ENCODE measurements around the gene IGLON5. TPM values are rescaled to one million over a fixed set of nuclear protein-coding genes. Genes with fewer than 3 reads are reported as not detected.

IGLON5 gene
- total and polyA plus RNA-seq, 4 donors = 12.1 to 160 (median 84.5) TPM

DNA sequence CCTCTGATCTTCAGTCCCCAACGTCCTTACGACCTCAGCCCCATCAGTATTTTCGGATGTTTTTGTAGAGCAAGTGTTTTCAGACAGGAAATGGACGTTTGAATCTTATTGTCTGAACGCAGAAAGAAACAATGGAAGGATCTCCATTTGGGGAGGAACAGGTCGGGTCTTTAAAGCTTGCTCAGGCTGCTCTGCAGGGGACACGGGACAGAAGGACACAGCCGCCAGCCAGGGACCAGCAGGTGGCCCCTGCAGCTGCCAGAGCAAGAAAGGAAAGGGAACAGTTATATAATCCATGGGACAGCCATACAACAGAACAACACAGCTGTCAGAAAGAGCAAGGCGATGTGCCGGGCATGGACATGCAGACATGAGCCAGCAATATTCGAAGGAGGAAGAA is 18.5 kb upstream of the IGLON5 start:
- no peak overlapping the region for H3K27ac ChIP-seq (ENCODE audit: low read depth, low read length)
- peak in 1 of 6 donors; percentile 24 for DNase-seq (ENCODE audit: low read depth in 4 of 6, low spot score in 6 of 6)
- H3K4me3 ChIP-seq (ENCODE audit: low read depth, low read length) = no peak overlapping the region
- 25% methylated on average over 8 of the region's 11 CpGs for WGBS (ENCODE audit: insufficient coverage)
- peaks cover 2% of the 10 kb centered on the region for H3K27me3 ChIP-seq (ENCODE audit: control insufficient read depth, insufficient read depth, low read length)
- no peaks in the 10 kb centered on the region for H3K36me3 ChIP-seq (ENCODE audit: control insufficient read depth, insufficient read depth, low read length)
- no peaks in the 10 kb centered on the region for H3K9me3 ChIP-seq (ENCODE audit: control insufficient read depth, insufficient read depth, low read length)
- H3K4me1 ChIP-seq (ENCODE audit: control insufficient read depth, insufficient read depth, low read length) = peaks cover 17% of the 10 kb centered on the region

DNA sequence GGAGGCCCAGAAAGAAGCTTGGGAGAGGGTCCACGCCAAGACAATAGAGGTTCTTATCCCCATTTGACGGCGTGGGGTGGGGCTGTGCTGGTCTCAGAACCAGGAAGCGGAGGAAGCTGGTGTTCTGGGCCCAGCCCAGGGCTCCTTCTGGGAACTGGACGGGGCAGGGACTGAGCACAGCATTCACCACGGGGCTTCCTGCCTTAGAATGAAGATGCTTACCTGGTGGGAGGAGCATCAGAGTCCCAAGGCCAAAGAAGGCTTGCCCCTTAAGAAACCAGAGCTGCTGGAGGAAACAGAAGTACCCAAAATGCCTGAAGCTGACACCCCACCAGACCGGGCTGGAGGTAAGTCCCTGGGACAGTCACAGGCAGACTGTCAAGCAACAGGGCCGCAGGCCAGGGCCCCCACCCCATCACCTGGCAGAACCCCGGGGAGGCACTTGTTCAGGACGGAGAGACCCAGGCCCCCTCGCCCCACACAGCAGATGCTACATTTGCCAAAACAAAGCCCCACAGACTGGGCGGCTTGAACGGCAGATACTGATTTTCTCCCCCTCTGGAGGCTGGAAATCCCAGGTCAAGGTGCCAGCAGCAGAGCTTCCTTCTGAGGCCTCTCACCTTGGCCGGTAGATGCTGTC is 17.8 kb upstream of the IGLON5 start:
- Histone ChIP-seq H3K27ac (ENCODE audit: low read depth, low read length) (no peak overlapping the region), H3K27me3 (ENCODE audit: control insufficient read depth, insufficient read depth, low read length) (peaks cover 2% of the 10 kb centered on the region), H3K4me1 (ENCODE audit: control insufficient read depth, insufficient read depth, low read length) (peaks cover 17% of the 10 kb centered on the region), H3K36me3 (ENCODE audit: control insufficient read depth, insufficient read depth, low read length) (no peaks in the 10 kb centered on the region), H3K4me3 (ENCODE audit: low read depth, low read length) (no peak overlapping the region), H3K9me3 (ENCODE audit: control insufficient read depth, insufficient read depth, low read length) (no peaks in the 10 kb centered on the region)
- 76% methylated on average over 13 of the region's 14 CpGs for WGBS (ENCODE audit: insufficient coverage)
- no peak for DNase-seq (ENCODE audit: low read depth in 4 of 6, low spot score in 6 of 6)

DNA sequence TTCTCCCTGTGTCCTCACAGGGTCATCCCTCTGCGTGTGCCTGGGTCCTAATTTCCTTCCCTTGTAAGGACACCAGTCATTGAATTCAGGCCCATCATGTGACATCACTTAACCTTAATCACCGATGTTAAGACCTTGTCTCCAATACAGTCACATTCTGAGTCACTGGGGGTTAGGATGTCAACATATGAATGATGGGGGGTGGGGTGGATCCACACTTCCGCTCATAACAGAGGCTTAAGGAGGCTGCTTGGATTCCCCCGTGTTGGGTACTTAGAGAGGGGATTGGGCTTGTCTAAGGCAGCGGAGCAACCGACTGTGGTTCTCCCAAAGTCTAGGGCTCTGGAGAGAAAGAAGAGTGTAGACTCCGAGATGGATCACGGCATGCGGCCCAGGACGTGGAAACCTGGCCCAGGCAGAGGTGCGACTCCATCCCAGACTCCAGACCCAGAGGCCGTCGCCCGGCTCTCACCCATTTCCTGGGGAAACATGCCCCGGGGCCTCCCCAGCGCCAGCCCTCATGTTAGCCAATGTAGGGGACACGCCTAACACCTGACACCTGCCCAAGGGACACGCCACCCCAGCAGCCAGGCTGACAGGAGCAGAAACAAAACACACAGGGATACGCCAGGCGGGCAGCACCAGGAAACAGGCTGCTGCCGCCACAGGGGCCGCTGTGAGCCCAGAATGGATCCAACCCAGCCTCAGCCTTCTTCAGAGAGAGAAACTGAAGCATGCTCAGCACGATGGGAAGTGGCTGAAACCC is 17.1 kb upstream of the IGLON5 start:
- H3K9me3 ChIP-seq (ENCODE audit: control insufficient read depth, insufficient read depth, low read length) = no peaks in the 10 kb centered on the region
- no peak overlapping the region for H3K4me3 ChIP-seq (ENCODE audit: low read depth, low read length)
- no peak for DNase-seq (ENCODE audit: low read depth in 4 of 6, low spot score in 6 of 6)
- H3K36me3 ChIP-seq (ENCODE audit: control insufficient read depth, insufficient read depth, low read length) = no peaks in the 10 kb centered on the region
- peaks cover 17% of the 10 kb centered on the region for H3K4me1 ChIP-seq (ENCODE audit: control insufficient read depth, insufficient read depth, low read length)
- 73% methylated on average over 20 of the region's 23 CpGs for WGBS (ENCODE audit: insufficient coverage)
- peaks cover 2% of the 10 kb centered on the region for H3K27me3 ChIP-seq (ENCODE audit: control insufficient read depth, insufficient read depth, low read length)
- no peak overlapping the region for H3K27ac ChIP-seq (ENCODE audit: low read depth, low read length)

DNA sequence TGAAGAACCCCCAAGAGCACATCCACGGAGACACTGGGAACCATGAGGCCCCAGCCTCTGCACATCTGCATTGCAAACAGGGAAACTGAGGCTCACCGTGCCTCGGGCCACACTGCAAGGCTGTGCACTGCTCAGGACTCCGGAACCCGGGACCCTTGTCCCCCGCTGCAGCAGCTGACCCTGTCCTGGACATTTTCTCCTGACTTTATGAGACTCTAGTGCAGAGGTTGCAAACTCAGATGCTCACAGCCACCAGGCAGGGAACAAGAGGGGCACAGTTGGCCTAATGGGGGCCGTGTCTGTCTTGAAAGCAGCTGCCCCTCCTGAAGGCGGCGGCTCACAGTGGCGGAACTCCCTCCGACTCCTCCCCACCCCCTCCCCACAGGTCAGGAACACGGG is 16.5 kb upstream of the IGLON5 start:
- no peak for DNase-seq (ENCODE audit: low read depth in 4 of 6, low spot score in 6 of 6)
- Histone ChIP-seq H3K27ac (ENCODE audit: low read depth, low read length) (no peak overlapping the region), H3K4me3 (ENCODE audit: low read depth, low read length) (no peak overlapping the region), H3K9me3 (ENCODE audit: control insufficient read depth, insufficient read depth, low read length) (no peaks in the 10 kb centered on the region), H3K27me3 (ENCODE audit: control insufficient read depth, insufficient read depth, low read length) (peaks cover 2% of the 10 kb centered on the region), H3K36me3 (ENCODE audit: control insufficient read depth, insufficient read depth, low read length) (no peaks in the 10 kb centered on the region), H3K4me1 (ENCODE audit: control insufficient read depth, insufficient read depth, low read length) (peaks cover 17% of the 10 kb centered on the region)
- WGBS (ENCODE audit: insufficient coverage) = 71% methylated on average over 6 of the region's 12 CpGs

DNA sequence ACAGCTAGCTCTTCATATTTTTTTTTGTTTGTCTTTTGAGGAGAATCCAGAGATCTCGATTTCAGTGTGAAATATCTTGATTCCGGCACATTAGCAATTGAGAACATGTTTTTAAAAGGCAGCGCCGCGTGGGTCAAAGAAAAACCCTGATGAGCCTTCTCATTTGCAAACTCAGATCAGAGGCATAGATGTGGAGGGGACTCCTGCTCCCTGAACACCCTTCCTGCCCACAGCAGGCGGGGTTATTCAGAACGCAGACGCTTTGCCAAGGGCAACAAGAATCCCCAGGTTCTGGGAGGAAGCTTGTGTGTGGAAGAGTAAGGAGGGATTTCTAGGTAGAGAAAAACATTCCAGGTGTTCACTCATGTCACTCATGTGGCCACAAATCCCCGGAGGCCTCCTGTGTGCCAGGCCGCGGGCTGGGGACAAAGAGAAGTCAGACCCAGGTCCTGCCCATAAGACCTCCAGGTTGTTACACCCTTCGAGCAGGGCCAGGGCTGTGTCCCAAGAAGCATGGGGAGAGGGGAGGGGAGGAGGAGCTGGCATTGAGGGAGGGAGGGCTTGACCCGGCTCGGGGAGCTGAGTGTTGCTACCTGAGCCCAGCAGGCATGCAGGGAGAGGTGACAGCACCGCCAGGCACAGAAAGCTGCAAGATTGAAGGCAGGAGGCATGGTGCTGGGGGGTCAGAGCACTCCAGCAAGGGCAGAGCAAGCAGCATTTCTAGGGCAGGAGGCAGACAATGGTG is 15.9 kb upstream of the IGLON5 start:
- Histone ChIP-seq H3K9me3 (ENCODE audit: control insufficient read depth, insufficient read depth, low read length) (no peaks in the 10 kb centered on the region), H3K4me3 (ENCODE audit: low read depth, low read length) (no peak overlapping the region), H3K27me3 (ENCODE audit: control insufficient read depth, insufficient read depth, low read length) (peaks cover 2% of the 10 kb centered on the region), H3K4me1 (ENCODE audit: control insufficient read depth, insufficient read depth, low read length) (peaks cover 17% of the 10 kb centered on the region), H3K36me3 (ENCODE audit: control insufficient read depth, insufficient read depth, low read length) (no peaks in the 10 kb centered on the region), H3K27ac (ENCODE audit: low read depth, low read length) (no peak overlapping the region)
- DNase-seq (ENCODE audit: low read depth in 4 of 6, low spot score in 6 of 6) = peak in 1 of 6 donors; percentile 14
- WGBS (ENCODE audit: insufficient coverage) = 42% methylated on average over 14 of the region's 15 CpGs

DNA sequence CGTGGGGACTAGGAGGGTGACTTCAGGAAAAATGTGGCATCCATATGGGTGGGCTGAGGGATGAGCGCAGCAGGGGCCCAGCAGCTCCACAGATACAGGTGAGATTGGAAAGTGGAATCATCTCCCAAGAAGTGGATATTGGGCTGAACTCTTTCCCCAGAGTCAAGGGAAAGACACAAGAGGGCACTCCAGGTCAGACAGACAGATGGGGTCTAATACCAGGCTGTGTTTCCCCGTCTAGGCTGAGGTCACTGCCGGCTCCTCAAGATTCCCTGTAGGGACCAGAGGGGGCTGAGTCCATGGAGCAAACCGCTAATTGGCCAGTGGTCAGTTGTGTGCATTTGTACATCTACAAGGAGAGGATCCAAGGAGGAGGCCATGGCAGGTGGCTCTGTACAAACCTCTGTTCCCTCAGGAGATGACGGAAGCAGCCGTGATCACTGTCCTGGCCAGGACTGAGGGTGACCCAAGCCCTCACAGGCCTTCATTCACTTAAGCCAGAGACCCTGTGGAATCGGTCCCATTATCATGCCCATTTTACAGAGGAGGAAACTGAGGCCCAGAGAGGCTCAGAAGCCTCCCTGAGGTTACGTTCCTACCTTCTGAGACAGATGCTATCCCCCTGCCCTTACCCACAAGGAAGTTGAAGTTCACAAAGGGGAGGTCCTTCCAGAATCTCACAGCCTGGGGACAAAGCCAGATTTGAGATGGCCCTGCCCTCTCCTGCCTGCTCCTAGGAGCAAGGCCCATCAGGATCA is 14.9 kb upstream of the IGLON5 start:
- Histone ChIP-seq H3K27ac (ENCODE audit: low read depth, low read length) (no peak overlapping the region), H3K9me3 (ENCODE audit: control insufficient read depth, insufficient read depth, low read length) (no peaks in the 10 kb centered on the region), H3K27me3 (ENCODE audit: control insufficient read depth, insufficient read depth, low read length) (peaks cover 2% of the 10 kb centered on the region), H3K4me1 (ENCODE audit: control insufficient read depth, insufficient read depth, low read length) (peaks cover 17% of the 10 kb centered on the region), H3K4me3 (ENCODE audit: low read depth, low read length) (no peak overlapping the region), H3K36me3 (ENCODE audit: control insufficient read depth, insufficient read depth, low read length) (no peaks in the 10 kb centered on the region)
- peak in 2 of 6 donors; percentile 9 to 17 for DNase-seq (ENCODE audit: low read depth in 4 of 6, low spot score in 6 of 6)
- 55% methylated on average over 8 of the region's 9 CpGs for WGBS (ENCODE audit: insufficient coverage)

DNA sequence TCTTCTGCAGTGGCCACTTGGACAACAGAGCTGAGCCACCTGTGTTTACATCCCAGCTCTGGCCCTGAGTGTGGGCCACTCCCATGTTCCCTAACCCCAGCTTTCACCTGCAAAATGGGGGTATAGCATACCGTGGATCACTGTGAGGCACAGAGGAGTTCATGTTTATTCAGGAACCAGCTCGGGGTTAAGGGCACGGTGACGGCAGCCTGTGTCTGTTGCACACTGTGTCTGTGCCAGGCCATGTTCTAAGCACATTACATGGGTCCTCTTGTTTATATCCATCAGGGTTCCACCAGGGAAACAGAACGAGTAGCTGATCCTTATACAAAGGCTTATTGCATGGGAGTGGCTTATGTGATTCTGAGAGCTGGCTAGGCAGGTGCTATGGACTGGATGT is 14.0 kb upstream of the IGLON5 start:
- Histone ChIP-seq H3K4me3 (ENCODE audit: low read depth, low read length) (no peak overlapping the region), H3K27ac (ENCODE audit: low read depth, low read length) (no peak overlapping the region), H3K36me3 (ENCODE audit: control insufficient read depth, insufficient read depth, low read length) (no peaks in the 10 kb centered on the region), H3K27me3 (ENCODE audit: control insufficient read depth, insufficient read depth, low read length) (peaks cover 2% of the 10 kb centered on the region), H3K9me3 (ENCODE audit: control insufficient read depth, insufficient read depth, low read length) (no peaks in the 10 kb centered on the region), H3K4me1 (ENCODE audit: control insufficient read depth, insufficient read depth, low read length) (peaks cover 17% of the 10 kb centered on the region)
- no peak for DNase-seq (ENCODE audit: low read depth in 4 of 6, low spot score in 6 of 6)
- 64% methylated on average over 4 of the region's 5 CpGs for WGBS (ENCODE audit: insufficient coverage)

DNA sequence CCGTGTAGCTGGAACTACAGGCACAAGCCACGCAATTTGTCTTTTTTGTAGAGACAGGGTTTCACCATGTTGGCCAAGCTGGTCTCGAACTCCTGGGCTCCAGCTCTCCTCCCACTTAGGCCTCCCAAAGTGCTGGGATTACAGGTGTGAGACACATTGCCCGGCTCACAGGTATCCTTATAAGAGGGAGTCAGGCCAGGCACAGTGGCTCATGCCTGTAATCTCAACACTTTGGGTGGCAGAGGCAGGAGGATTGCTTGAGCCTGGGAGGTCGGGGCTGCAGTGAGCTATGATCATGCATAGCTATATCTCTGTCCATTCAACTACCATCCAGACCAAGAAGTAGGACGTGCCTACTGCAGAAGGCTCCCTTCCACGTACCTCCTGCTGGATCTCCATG is 10.2 kb upstream of the IGLON5 start:
- H3K36me3 ChIP-seq (ENCODE audit: control insufficient read depth, insufficient read depth, low read length) = no peaks in the 10 kb centered on the region
- H3K4me3 ChIP-seq (ENCODE audit: low read depth, low read length) = no peak overlapping the region
- H3K27me3 ChIP-seq (ENCODE audit: control insufficient read depth, insufficient read depth, low read length) = no peaks in the 10 kb centered on the region
- H3K4me1 ChIP-seq (ENCODE audit: control insufficient read depth, insufficient read depth, low read length) = no peaks in the 10 kb centered on the region
- no peak for DNase-seq (ENCODE audit: low read depth in 4 of 6, low spot score in 6 of 6)
- no peak overlapping the region for H3K27ac ChIP-seq (ENCODE audit: low read depth, low read length)
- 83% methylated on average over 7 of the region's 7 CpGs for WGBS (ENCODE audit: insufficient coverage)
- H3K9me3 ChIP-seq (ENCODE audit: control insufficient read depth, insufficient read depth, low read length) = no peaks in the 10 kb centered on the region

DNA sequence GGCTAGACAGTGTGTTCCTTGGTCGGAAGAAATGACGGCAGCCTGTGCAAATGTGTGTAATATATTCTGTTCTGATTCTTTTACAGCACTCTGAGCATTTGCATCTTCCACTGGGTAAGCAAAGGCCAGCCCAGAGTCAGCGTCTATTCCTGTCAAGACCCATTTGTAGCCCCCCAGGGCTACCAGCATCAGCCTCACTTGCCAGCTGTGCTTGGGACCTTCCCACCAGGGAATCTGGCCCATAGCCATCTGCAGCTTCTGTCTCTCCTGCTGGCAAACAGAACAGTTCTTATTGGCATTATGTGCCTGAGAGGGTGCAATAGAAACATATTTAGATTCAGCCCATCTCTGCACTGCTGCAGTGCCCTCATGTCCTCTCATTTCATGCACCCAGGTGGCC is 6.0 kb upstream of the IGLON5 start:
- Histone ChIP-seq H3K4me1 (ENCODE audit: control insufficient read depth, insufficient read depth, low read length) (no peaks in the 10 kb centered on the region), H3K9me3 (ENCODE audit: control insufficient read depth, insufficient read depth, low read length) (no peaks in the 10 kb centered on the region), H3K27ac (ENCODE audit: low read depth, low read length) (no peak overlapping the region), H3K36me3 (ENCODE audit: control insufficient read depth, insufficient read depth, low read length) (no peaks in the 10 kb centered on the region), H3K27me3 (ENCODE audit: control insufficient read depth, insufficient read depth, low read length) (no peaks in the 10 kb centered on the region), H3K4me3 (ENCODE audit: low read depth, low read length) (no peak overlapping the region)
- no peak for DNase-seq (ENCODE audit: low read depth in 4 of 6, low spot score in 6 of 6)
- 44% methylated on average over 3 of the region's 3 CpGs for WGBS (ENCODE audit: insufficient coverage)
